Measurements from ENCODE around the gene PIK3C3.
A peak's percentile ranks its signal among the peaks of the same experiment; 100 is the strongest.
"Not testable (repeated sequence)": the region's sequence is repeated elsewhere in the genome, so short reads cannot be mapped to it uniquely, and the experiment has no call there.

Gene PIK3C3

DNA sequence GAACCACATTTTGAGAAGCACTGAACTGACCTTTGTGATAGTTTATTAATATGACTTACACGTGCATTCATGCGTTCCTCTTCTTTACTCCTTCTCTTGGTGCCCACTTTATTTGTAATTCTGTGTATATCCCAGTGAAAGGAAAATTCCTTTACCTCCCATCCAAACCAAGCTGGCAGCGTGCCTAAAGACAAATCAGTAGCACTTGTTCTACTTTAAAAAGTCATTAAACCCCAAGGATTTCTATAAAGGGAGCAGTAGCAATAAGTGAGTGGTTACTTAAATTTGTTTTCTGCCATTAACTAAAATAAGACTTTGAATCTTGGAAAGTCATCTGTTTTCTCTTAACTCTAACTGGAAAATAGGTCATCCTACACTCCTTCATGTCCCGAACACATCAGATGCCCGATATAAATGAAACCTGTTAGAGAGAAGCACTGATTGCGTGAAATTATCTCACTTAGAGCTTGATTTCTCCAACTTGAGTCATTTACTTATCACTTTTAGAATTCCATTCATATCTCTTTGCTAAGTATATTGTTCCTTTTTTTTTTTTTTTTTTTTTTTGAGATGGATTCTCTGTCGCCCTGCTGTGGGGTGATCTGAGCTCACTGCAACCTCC is 10.7 kb downstream of the PIK3C3 start:
- DNase-seq (ENCODE audit: low read depth): no peak

DNA sequence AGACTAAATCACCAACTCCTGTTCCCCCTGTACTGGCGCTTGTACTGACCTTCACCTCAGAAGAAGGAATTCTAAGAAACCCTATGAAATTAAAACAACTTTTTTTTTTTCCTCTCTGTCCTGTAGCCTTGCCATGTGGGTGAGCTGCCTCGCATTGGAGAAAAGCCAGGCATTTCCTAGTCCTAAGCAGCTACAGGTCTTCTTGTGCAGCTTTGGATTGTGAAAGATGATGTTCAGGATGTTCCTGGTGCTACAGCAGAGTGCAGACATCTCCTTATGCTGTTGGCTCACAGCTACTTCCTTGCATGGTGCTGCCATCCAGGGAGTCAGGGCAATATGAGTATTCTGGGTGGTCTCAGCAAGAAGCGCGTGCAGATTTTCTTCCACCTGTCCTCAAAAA is 11.9 kb downstream of the PIK3C3 start:
- DNase-seq (ENCODE audit: low read depth): no peak

DNA sequence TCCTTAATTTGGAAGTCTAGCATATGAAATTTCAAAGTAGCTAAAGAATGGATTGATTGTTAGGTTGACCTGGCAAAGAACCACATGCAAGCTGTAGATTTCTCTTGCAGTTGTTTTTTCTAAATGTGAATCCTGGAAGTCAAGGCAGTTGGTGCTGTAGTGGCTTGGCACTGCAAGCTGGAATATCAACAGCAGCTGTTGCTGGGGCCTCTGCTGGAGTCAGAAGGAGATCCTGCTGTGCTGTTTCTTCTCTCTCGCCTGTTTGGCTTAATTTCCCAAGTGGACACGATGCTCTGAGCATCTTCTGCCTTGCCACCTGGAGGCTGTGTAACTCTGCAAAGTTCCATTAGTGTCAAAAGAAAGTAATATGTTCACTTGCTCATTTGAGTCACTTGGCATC is 12.6 kb downstream of the PIK3C3 start:
- no peak for DNase-seq (ENCODE audit: low read depth)

DNA sequence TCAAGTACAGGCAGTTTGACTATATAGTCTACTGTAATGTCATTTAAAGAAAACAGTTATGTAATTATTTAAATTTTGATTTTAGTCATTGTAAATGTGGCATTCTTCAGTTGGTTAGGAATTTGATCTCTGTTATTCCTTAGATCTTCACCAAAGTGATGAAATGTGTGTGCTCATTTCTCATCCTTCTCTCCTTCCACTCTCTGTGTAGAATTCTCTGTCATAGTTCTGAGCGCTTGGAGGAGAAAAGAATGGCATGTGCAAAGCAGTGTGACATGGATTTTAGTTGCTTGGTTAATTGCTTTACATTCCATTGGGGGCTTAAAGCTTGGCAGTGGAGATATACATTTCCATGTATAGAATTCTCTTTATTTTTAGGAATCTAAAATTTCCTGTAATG is 14.8 kb downstream of the PIK3C3 start:
- DNase-seq (ENCODE audit: low read depth): no peak

DNA sequence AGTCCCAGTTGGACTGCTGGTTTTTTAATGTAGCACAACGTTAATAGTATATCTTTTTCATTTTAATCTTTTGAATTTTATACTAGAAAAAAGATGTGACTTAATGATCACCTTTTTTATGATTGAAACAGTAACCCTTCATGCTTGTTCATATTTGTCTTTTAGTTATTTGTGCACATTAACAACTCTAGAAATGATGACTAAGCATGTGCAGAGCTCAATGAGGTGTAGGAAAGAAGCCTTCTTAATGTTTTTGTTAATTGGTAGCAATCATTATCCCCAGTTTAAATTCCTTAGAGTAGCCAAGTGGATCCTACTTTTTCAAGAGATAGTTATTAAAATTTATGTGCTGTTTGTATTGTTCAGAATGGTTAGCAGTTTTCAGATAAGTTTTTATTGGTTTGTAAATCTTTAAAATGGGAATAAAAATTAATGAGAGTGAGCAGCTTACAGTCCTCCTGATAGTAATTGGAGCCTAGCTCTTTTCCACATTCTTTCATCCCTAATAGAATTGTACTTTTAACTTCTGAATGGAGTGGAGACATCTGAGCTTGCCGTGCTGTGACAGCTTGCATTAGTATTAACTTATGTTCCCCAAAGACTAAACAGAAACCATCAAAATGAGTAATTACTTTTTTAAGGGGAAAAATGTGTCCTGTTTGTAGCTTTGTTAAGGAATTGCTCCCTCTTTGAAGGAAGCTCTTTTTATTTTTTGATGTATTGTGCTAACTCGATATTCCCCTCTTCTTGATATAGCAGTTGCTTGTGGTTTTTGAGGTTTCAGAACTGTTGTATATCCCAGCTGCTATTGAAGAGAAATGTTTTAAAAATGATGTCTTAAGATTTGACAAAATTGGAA is 17.3 kb downstream of the PIK3C3 start:
- DNase-seq (ENCODE audit: low read depth): no peak

DNA sequence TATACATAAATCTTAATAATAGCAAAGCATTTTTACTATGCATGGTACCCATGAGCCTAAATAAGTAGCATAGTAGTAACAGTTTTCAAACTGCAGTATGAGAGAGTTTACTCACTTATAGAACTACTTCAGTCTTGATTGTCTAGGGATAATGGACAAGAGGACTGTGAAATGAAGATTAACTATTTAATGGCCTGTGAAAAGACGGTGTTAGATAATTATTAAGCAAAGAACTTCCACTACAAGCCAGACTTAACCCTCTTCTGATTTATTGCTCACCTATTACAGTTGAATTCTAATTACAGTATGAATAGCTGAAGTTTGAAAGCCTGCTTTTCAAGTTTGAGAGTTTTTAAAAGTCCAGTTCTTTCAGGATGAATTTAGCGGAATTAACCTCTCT is 18.9 kb downstream of the PIK3C3 start:
- no peak for DNase-seq (ENCODE audit: low read depth)

DNA sequence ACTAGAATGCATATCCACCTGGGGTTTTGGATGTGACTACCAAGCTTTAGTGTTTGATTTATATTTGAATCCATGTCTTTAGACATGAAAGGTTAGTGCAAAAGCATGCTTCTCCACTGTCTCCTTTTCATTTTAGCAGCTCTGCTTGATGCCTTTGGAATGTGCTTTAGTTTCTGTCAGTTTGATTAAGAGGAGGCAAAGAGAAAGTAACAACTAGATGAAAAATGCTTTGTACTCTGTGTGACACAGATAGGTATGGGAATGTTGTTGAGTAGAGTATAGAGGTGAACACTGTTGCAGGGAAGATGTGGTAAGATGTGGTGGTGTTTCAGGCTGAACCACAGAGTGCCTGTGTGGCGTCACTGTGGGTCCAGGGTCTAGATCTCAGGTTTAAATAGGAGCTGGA is 19.8 kb downstream of the PIK3C3 start:
- DNase-seq (ENCODE audit: low read depth): no peak

DNA sequence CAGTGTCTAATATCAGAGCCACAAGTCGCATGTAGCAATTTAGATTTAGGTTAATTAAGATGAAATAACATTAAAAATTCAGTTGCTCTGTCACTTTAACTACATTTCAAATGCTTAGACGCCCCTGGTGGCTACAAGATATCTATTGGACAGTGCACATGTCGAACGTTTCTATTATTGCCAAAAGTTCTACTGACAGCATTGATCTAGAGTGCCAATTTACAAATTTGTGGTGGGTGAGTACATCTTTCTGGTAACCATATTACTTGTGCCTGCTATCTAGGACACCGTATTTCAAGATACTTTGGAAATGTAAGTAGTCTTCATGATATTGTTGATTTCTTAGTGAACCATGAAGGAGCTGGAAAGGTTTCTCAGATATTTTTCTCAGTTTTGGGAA is 20.2 kb downstream of the PIK3C3 start:
- no peak for DNase-seq (ENCODE audit: low read depth)

DNA sequence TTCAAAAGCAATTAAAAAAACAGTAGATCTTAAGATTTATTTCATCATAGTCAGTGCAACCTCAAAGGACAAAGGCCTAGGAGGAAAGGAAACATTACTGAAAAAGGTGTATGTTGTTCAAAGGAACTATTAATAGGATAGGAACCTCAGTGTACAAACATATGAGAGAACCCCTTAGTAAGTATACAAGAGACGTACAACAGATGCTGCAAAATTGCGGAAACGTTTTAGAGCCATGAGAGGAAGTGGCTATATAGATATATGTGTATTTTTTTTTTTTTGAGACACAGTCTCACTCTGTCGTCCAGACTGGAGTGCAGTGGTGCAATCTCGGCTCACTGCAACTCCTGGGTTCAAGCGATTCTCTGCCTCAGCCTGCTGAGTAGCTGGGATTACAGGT is 22.2 kb downstream of the PIK3C3 start:
- no peak for DNase-seq (ENCODE audit: low read depth)

DNA sequence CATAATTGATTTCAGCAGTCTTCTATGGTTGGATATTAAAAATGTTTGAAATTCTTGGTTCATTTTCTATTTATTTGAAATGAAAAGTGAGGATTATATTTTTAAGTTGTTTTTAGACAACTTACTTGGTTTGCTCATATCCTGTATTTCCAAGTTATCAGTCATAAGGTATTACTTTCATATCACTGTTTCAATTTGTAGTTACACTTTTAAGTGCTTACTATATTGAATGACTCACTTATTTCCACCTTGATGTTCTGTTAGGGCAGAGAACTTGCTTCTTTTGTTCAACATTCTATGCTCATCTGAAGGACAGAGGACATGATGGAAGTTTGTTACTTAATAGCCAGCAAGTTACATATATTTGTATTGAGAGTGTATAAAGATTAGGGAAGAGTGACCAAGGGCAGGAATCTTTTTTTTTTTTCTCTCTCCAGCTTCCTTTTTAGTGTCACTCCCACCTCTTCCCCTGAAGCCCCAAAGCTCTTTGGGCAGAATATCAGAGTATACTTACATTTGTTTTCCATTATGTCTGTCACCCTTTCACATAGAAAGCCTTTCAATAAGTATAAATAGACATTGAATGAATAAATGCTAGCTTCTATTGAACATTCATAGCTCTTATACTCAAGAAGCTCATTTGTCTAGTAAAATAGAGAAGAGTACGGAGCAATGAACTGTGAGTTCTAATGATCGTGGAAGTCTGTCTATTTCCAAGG is 28.1 kb downstream of the PIK3C3 start:
- peak; percentile 45 for DNase-seq (ENCODE audit: low read depth)

DNA sequence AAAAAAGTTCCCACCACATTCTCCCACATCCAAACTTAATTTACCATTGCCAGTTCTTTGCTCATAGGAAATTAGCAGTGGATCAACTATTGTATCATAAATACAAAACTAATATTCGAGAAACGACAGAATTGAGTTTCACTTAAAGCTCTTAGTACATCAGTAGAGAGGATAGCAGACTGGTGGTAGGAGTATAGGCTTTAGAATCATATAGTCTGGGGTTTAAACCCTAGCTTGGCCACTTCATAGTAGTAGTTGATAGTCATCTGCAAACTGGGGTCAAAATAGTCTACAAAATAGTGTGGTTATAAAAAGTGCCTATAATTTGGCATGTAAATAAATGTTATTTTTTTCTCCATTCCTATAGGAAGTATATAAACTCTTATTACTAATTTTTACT is 30.9 kb downstream of the PIK3C3 start:
- no peak for DNase-seq (ENCODE audit: low read depth)

DNA sequence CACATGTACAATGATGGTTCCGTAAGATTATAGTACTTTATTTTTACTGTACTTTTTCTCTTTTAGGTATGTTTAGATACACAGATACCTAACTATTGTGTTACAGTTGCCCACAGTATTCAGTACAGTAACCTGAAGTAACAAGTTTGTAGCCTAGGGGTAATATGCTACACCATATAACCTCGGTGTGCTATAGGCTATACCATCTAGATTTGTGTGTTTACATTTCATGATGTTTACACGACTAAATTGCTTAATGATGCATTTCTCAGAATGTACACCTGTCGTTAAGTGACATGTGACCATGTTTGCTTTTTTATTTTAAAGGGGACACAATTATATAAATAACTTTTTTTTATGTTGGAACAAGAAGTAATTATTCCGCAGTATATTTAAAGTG is 34.5 kb downstream of the PIK3C3 start:
- no peak for DNase-seq (ENCODE audit: low read depth)

DNA sequence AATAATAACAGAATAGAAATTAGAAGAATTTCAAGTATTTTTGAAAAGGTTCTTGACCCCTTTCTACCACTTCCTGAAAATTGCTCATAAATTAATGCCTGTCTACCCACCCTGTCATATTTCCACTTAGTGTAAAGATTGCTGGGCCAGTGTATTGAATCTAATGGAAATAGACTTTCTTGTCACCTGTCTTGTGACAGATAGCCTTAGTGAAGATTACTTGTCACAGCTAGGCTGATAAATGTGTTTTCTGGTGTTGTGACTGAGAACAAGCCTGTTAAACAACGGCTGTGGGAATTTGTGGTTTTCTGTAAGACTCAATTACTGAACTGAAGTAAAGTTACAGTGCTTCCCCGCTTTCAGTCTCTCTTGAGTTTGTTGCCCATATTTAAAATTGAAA is 37.0 kb downstream of the PIK3C3 start:
- peak; percentile 4 for DNase-seq (ENCODE audit: low read depth)

DNA sequence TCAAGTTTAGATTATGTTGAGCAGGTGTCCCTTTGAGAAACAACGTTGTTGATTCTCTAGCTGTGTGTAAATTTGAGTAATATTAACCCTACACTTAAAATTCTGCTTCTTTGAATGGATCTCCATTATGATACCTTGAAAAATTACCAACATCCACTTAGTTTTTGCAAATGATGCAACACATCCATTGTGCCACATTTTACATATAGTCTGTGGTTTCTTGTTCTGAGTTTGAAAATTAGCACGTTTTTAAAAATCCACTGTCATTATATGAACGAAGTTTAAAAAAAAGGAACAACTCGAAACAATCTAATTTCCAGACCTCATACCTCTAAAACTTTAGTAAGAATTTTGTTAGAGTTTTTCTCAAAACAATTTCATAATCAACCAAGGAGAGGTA is 37.7 kb downstream of the PIK3C3 start:
- DNase-seq (ENCODE audit: low read depth): no peak

DNA sequence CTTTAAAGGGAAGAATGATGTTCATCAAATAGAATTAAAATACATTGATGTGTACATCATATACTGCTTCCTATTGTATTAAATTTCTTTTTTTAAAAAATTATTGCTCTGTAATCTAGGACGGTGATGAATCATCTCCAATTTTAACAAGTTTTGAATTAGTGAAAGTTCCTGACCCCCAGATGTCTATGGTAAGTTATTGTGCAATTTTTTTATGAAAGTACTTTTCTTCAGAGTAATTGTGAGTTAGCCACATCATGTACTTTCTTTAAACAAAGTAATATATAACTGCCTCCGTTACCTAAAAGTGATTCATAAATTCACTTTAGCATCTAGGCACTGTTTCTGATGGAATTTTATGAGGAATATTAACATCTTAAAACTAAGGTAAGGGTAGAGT is 38.1 kb downstream of the PIK3C3 start:
- DNase-seq (ENCODE audit: low read depth): no peak

DNA sequence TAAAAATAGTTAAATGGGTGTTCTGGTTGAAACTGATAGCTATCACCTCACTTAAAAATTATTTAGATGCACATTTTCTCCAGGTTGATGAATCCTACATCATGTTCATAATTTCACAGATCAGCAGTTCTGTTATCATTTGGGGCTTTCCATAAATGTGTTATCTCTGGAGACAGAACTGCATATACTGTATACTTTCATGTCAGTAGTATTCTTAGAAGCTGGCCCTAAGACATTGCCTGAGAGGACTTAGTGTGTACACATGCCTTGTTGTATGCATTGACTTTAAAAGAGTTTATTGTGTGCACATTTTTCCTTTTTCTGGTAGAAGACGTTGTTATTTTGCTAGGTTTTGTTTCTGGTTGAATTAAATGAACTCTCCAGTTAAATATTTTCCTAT is 41.0 kb downstream of the PIK3C3 start:
- no peak for DNase-seq (ENCODE audit: low read depth)

DNA sequence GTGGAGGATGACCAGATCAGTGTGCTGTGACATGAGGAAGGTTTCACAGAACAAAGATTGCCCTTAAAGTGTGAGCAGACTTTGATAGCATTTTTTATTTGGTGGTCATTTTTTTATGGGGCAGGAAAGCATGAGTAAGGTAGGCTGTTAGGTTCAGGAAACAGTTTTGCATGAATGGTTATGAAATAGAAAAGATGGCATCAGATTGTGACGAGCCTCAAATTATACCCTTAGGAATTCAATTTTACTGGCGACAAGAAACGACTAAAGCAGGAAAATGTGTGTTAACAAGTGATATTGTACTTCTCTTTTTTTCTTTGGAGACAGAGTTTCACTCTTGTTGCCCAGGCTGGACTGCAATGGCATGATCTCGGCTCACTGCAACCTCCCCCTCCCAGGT is 44.7 kb downstream of the PIK3C3 start:
- DNase-seq (ENCODE audit: low read depth): no peak

DNA sequence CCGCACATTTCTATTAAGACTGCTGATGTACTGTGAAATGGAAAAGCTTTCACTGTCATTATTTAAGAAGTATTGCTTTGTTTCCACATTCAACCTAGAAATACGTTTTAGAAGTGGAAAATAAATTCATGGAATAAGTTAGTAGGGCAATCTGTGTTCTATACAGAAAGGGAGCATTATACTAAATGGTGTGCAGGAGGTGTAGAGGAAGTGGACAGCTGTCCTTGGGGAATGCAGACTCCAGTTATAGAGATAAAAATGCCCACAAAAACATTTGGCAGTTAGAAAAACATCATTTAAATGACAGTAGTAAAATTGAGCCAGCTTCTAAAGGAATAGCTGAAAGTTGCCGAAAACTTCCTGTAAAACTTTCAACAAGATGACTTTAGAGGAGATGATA is 46.8 kb downstream of the PIK3C3 start:
- DNase-seq (ENCODE audit: low read depth): no peak

DNA sequence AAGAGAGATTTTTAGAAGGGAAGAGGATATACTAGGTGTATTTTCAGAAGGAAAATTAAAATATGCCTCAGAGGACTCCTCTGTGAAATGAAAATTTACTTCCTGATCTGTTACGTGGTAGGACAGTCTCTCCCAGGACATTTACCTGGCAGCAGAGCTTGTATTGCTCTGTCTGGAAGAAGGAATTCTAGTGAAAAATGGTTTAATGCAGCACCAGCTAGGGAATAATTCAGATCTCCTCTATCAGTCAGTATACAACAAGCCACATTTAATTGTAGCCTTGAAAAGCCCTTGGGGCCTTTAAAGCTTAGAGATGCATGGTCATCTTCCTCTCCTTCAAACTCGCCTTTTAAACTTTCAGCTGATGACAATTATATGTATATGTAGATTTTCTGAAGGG is 49.6 kb downstream of the PIK3C3 start:
- no peak for DNase-seq (ENCODE audit: low read depth)

DNA sequence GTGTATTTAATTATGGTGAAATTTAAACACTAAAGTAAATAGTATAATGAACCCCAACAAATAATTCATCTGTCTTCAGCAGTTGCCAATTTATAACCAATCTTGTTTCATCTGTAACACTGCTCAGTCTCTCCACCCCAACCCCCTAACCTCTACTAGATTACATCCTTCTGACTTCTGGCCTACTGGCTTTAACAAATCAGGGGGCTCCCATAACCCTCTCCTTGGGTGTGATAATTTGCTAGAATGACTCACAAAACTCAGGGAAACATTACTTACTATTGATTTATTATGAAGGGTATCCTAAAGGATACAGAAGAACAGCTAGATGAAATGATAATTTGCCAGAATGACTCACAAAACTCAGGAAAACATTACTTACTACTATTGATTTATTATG is 50.7 kb downstream of the PIK3C3 start:
- no peak for DNase-seq (ENCODE audit: low read depth)

DNA sequence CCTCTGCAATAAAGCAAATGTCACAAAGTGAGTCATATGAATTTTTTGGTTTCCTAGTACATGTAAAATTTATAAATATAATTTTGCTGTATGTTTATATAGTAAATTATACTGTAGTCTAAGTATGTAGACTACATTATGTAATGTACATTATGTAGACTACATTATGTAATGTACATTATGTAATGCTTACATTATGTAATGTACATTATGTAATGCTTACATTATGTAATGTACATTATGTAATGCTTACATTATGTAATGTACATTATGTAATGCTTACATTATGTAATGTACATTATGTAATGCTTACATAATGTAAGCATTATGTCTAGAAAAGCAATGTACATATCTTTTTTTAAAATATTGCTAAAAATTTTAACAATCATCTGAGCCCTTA is 54.4 kb downstream of the PIK3C3 start:
- DNase-seq (ENCODE audit: low read depth): not testable (repeated sequence)

DNA sequence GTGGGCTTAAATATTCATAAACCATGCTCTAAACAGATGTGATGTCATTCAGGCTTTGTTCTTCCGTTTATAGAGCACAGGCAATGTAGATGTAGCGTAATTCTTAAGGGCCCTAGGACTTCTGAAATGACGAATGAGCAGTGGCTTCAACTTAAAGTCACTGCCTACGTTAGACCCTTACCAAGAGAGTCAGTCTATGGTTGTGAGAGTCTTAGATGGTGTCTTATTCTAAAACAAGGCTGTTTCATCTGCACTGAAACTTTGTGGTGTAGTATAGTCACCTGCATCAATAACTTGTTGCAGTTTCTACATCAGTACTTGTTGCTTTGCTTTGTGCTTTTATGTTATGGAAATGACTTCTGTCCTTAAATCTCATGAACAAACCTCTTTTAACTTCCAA is 56.0 kb downstream of the PIK3C3 start:
- no peak for DNase-seq (ENCODE audit: low read depth)

DNA sequence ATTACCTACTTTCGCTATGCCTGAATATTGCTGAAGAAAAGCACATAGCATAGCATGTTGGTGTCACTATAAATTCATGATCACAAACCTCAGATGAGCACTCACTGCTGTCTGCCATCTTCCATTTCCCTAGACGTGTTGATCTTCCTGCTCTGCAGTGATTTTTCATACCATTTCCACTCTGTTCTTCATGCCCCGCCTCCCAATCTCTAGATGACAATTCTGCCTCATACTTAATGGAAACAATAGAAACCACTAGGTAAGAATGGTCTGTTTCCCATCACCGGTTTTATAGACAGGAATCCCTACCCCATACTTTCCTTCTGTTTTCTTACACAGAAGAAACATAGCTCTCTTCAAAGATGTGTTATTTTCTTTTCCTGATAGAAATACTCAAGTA is 63.8 kb downstream of the PIK3C3 start:
- DNase-seq (ENCODE audit: low read depth): no peak
